HepG2 (cell line): ENCODE results near the gene FAM20C. TPM values are rescaled to one million over a fixed set of nuclear protein-coding genes. Genes with fewer than 3 reads are reported as not detected.

Experiments used
- ATAC-seq: fragments of 200-7000 bp; cut with Tn5 transposase; 3 replicates; pipeline ENCODE4 v1.9.1; 2020; ENCODE audit warnings: mild to moderate bottlenecking, moderate library complexity
- BruUV-seq: library from RNA; stranded (reverse); fragments of 400-500 nt; replicated peaks from 2 replicates; lab custom pipeline; 2021; lab: Mats Ljungman, UMichigan
- CTCF ChIA-PET: fragments of 300-600 bp; formaldehyde crosslinking; extraction: SDS; loops from one replicate; lab custom pipeline; 2021; ENCODE audit warnings: low total read pairs, inconsistent platforms, low intra/inter-chr PET ratio; lab: Yijun Ruan, JAX
- POLR2A ChIA-PET: fragments of 350-600 bp; sonication (Branson Sonifier 250); formaldehyde crosslinking; loops from one replicate; lab custom pipeline; 2020; ENCODE audit warnings: antibody characterized with exemption, inconsistent platforms; lab: Yijun Ruan, JAX
- DNase-seq: peaks from one replicate; pipeline ENCODE4 v3.0.0-alpha.2; 2015; ENCODE audit warnings: low spot score
- FAIRE-seq: peaks from 3 replicates; lab custom pipeline; 2011; peaks lifted over from hg19 to GRCh38; lab: Jason Lieb, UNC
- H2AFZ ChIP-seq: one replicate; pipeline ENCODE4 v1.6.1; 2011; ENCODE audit warnings: low read length, inconsistent platforms
- H3K27ac ChIP-seq: fragments of 300-600 bp; 3 replicates; pipeline ENCODE4 v1.8.0; 2011; ENCODE audit warnings: mixed run types, mild to moderate bottlenecking, mixed read lengths, low read length, inconsistent platforms; ENCODE audit not compliant: insufficient read depth; ENCODE audit errors: extremely low read length
- H3K27me3 ChIP-seq, 2 experiments: fragments of 200-600 bp in 1 of 2; 2 replicates in 1 of 2; 3 replicates in 1 of 2; pipeline versions ENCODE4 v1.6.0 to v1.8.0; 2011; ENCODE audit warnings: low read length in 2 of 2, mild to moderate bottlenecking in 2 of 2, moderate library complexity in 2 of 2, inconsistent platforms in 1 of 2; ENCODE audit not compliant: insufficient read depth in 2 of 2, control insufficient read depth in 1 of 2
- H3K36me3 ChIP-seq, 2 experiments: fragments of 200-600 bp in 1 of 2; replicated peaks in 1 of 2; 2 replicates in 1 of 2; 3 replicates in 1 of 2; pipeline versions ENCODE4 v1.5.1 to v1.8.0; 2011; ENCODE audit warnings: low read length in 2 of 2, inconsistent platforms in 1 of 2; ENCODE audit not compliant: insufficient read depth in 2 of 2, control insufficient read depth in 1 of 2
- H3K4me1 ChIP-seq: 2 replicates; pipeline ENCODE4 v1.5.1; 2012; ENCODE audit warnings: low read length, inconsistent platforms; ENCODE audit not compliant: insufficient read depth
- H3K4me2 ChIP-seq: 2 replicates; pipeline ENCODE4 v1.6.0; 2011; ENCODE audit warnings: low read depth, low read length, inconsistent platforms
- H3K4me3 ChIP-seq, 3 experiments: fragments of 200-600 bp in 1 of 3; sonication (generic), shearing (Covaris generic) in 1 of 3; replicated peaks in 1 of 3; 2 replicates each; pipeline ENCODE4 v1.5.1; 2011 to 2016; ENCODE audit warnings: low read length in 3 of 3, inconsistent platforms in 2 of 3, low read depth in 2 of 3, mild to moderate bottlenecking in 2 of 3, control low read depth in 1 of 3, mixed read lengths in 1 of 3; ENCODE audit not compliant: insufficient read depth in 1 of 3
- H3K79me2 ChIP-seq: one replicate; pipeline ENCODE4 v1.6.1; 2011; ENCODE audit warnings: low read length, inconsistent platforms; ENCODE audit not compliant: insufficient read depth
- H3K9ac ChIP-seq: 2 replicates; pipeline ENCODE4 v1.6.0; 2011; ENCODE audit warnings: mild to moderate bottlenecking, low read depth, low read length, inconsistent platforms; ENCODE audit not compliant: insufficient read depth
- H3K9me3 ChIP-seq: 2 replicates; pipeline ENCODE4 v1.5.1; 2012; ENCODE audit warnings: mild to moderate bottlenecking, low read length
- H4K20me1 ChIP-seq: 2 replicates; pipeline ENCODE4 v1.6.0; 2011; ENCODE audit warnings: inconsistent platforms, mild to moderate bottlenecking, low read length, moderate library complexity; ENCODE audit not compliant: insufficient read depth
- JARID2 ChIP-seq: sonication (generic); formaldehyde crosslinking; IDR thresholded peaks from 2 replicates; pipeline ENCODE4 v1.8.1; 2023; ENCODE audit warnings: missing genetic modification reagents, inconsistent platforms; ENCODE audit not compliant: insufficient replicate concordance
- LCORL ChIP-seq, 2 experiments: fragments of 450-650 bp in 1 of 2; sonication (generic) in 1 of 2; formaldehyde crosslinking in 1 of 2; IDR thresholded peaks; 2 replicates each; pipeline versions ENCODE4 v1.5.0 to v1.6.1; 2017 to 2020; ENCODE audit warnings: antibody characterized with exemption in 1 of 2, missing genetic modification reagents in 1 of 2
- NFIB ChIP-seq: sonication (generic); formaldehyde crosslinking; IDR thresholded peaks from 2 replicates; pipeline ENCODE4 v1.9.0; 2021; ENCODE audit warnings: missing genetic modification reagents, mild to moderate bottlenecking, borderline replicate concordance
- NFYC ChIP-seq: IDR thresholded peaks from 2 replicates; pipeline ENCODE4 v1.6.1; 2016; ENCODE audit warnings: missing genetic modification reagents, missing compliant biosample characterization
- WGBS: methylation state at CpG from one replicate; pipeline ENCODE4 v1.1.6; 2017; ENCODE audit warnings: low lambda C conversion rate; 5-methylcytosine and 5-hydroxymethylcytosine counted together
- in situ Hi-C: cut with HindIII; loops from 2 replicates; pipeline ENCODE4 v1.10.0; 2017; ENCODE audit warnings: low pct_unique_long_range_greater_than_20kb; ENCODE audit not compliant: extremely low pct_ligation_motif_present
- intact Hi-C: fragments of 100-400 bp; cut with micrococcal nuclease; formaldehyde crosslinking; loops from one replicate; pipeline ENCODE4 v1.10.0; 2022; ENCODE audit not compliant: unreplicated experiment
- polyA plus RNA-seq, 8 experiments: library from polyadenylated mRNA; depleted of rRNA in 3 of 8; stranded (reverse) in 7 of 8; unstranded in 1 of 8; fragments of >200 nt; fragmentation: Illumina TruSeq in 4 of 8; extraction: Trizol in 4 of 8; gene quantifications; 2 replicates each; pipeline versions ENCODE4 v1.2.1 to v1.2.3, GENCODE V29; 2011 to 2016; ENCODE audit warnings: low read depth in 4 of 8, missing spikeins in 1 of 8, mixed read lengths in 1 of 8; ENCODE audit not compliant: insufficient read depth in 1 of 8
- total RNA-seq, 5 experiments: library from RNA; depleted of rRNA; stranded (reverse); fragments of >200 nt; fragmentation: Illumina TruSeq; extraction: Trizol; gene quantifications; 2 replicates each; pipeline ENCODE4 v1.2.3, GENCODE V29; 2016; ENCODE audit warnings: low read depth in 1 of 5
- TF ChIP-seq, protein P1 (sequence below): sonication (generic); formaldehyde crosslinking; IDR thresholded peaks from 2 replicates; pipeline ENCODE4 v1.8.0; 2022; ENCODE audit warnings: mild to moderate bottlenecking, missing genetic modification reagents, moderate library complexity

Gene FAM20C
- total and polyA plus RNA-seq, 2 of the 13 experiments (the other 11 are each of a cell fraction or from before 2014, with no cell fraction given), result 11.9 to 19.9 TPM

DNA sequence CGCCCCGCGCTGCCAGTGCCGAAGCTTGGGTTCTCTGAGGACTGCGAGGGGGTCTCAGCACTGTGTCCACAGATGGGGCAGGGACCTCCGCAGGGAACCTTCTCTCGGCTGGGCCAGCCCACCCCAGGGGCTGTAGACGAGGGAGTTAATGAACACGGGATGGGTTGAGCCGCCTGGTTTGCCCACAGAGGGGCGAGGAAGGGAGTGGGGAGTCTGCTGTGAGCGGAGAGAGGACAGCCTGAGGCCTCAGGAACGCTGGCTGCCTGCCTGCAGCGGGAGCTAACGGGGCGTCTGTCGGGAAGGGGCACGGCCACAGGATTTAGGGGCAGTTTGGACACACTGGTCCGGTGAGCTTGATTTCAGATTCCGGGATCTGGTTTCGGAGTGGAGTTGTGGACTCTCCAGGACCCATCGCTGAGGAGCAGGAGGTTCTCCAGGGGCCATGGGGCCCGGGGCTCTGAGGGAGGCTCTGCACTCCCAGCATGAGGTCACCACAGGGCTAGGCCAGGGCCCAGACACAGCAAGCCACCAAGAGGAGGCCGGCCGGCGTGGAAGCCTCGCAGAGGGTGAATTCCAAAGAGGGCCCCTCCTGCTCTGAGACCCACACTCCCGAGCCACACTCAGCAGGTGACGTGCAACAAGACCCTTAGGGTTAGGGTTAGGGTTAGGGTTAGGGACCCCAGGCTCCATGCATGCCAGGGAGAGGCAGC is 19.0 kb upstream of the FAM20C start:
- FAIRE-seq (no peak), DNase-seq (no peak), ATAC-seq (no peak; the same call in 2 of the 3 replicates)
- intact Hi-C loops, result no loop called here
- in situ Hi-C loops, result no loop called here
- H3K4me3 ChIP-seq, result no peak overlapping the region
- 49% methylated on average over 18 of the region's 29 CpGs for WGBS
- H4K20me1 ChIP-seq, result no peaks in the 10 kb centered on the region; the same call in 1 of the 2 replicates
- H3K27me3 ChIP-seq, result peaks cover 18 to 72% of the 10 kb centered on the region in 2 experiments
- H2AFZ ChIP-seq, result no peak overlapping the region
- no peaks in the 10 kb centered on the region for H3K9me3 ChIP-seq
- no peaks in the 10 kb centered on the region for H3K79me2 ChIP-seq
- no TSS peak for BruUV-seq
- POLR2A ChIA-PET, result no interaction called here
- no peak overlapping the region for H3K9ac ChIP-seq
- TF ChIP-seq, protein P1, sequence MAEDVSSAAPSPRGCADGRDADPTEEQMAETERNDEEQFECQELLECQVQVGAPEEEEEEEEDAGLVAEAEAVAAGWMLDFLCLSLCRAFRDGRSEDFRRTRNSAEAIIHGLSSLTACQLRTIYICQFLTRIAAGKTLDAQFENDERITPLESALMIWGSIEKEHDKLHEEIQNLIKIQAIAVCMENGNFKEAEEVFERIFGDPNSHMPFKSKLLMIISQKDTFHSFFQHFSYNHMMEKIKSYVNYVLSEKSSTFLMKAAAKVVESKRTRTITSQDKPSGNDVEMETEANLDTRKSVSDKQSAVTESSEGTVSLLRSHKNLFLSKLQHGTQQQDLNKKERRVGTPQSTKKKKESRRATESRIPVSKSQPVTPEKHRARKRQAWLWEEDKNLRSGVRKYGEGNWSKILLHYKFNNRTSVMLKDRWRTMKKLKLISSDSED (CRISPR knock-in tag), result no peak
- no peaks in the 10 kb centered on the region for H3K36me3 ChIP-seq
- CTCF ChIA-PET, result no interaction called here
- no peak overlapping the region for H3K4me2 ChIP-seq
- no peak overlapping the region for H3K27ac ChIP-seq
- H3K4me1 ChIP-seq, result no peaks in the 10 kb centered on the region

DNA sequence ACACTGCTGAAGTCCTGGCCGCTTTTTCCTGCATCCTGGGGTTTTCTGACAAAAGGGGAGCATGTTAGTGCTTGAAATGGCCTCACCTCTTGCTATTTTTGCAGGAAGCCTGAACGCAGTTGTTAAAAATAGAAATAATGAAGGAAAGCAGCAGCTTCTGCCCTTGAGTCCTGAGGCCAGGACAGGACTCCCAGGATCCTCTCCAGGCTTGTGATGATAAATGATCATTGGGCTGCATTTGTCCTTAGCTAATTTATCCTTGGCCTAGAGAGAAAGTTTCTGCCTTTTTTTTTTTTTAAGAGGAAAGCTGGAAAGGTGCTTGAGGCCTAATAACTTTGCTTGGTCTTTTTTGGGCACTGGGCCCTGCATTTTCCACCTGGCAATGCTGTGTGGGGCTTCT is 17.7 kb upstream of the FAM20C start:
- no peak overlapping the region for H3K9ac ChIP-seq
- no peak overlapping the region for H3K4me2 ChIP-seq
- 16% methylated on average over 2 of the region's 2 CpGs for WGBS
- peaks cover 22 to 72% of the 10 kb centered on the region in 2 experiments; a peak in 4 of 5 replicates for H3K27me3 ChIP-seq
- H3K27ac ChIP-seq, result no peak overlapping the region
- H4K20me1 ChIP-seq, result no peaks in the 10 kb centered on the region; the same call in 1 of the 2 replicates
- no peaks in the 10 kb centered on the region for H3K36me3 ChIP-seq
- no peak overlapping the region for H3K4me3 ChIP-seq
- no peak for TF ChIP-seq NFYC (CRISPR knock-in tag)
- TF ChIP-seq NFIB (CRISPR knock-in tag), result no peak
- no peak for TF ChIP-seq LCORL (IDR thresholded peaks at IDR 0.05)
- TF ChIP-seq LCORL (CRISPR knock-in tag; IDR thresholded peaks at IDR 0.05), result no peak
- no peak for TF ChIP-seq JARID2 (CRISPR knock-in tag)
- TF ChIP-seq, all 625 proteins: peak for 0
- Histone ChIP-seq H3K4me1 (no peaks in the 10 kb centered on the region), H3K9me3 (no peaks in the 10 kb centered on the region), H3K79me2 (no peaks in the 10 kb centered on the region), H2AFZ (no peak overlapping the region)
- CTCF ChIA-PET, result no interaction called here
- intact Hi-C loops, result no loop called here
- in situ Hi-C loops, result no loop called here
- ATAC-seq, result no peak
- BruUV-seq, result no TSS peak
- POLR2A ChIA-PET, result no interaction called here
- no peak for DNase-seq
- FAIRE-seq, result no peak
